ENCODE results near the gene ZDHHC11B.
"Not testable (repeated sequence)": the region's sequence is repeated elsewhere in the genome, so short reads cannot be mapped to it uniquely, and the experiment has no call there.

DNA sequence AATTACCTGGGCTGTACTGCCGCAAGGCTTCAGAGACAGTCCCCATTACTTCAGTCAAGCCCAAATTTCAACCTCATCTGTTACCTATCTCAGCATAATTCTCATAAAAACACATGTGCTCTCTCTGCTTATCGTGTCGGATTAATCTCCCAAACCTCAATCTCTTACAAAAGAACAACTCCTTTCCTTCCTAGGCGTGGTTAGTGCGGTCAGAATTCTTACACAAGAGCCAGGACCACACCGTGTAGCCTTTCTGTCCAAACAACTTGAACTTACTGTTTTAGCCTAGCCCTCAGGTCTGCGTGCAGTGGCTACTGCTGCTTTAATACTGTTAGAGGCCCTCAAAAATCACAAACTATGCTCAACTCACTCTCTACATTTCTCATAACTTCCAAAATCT lies 78.4 kb downstream of the ZDHHC11B start:
- TF ChIP-seq, protein P1, sequence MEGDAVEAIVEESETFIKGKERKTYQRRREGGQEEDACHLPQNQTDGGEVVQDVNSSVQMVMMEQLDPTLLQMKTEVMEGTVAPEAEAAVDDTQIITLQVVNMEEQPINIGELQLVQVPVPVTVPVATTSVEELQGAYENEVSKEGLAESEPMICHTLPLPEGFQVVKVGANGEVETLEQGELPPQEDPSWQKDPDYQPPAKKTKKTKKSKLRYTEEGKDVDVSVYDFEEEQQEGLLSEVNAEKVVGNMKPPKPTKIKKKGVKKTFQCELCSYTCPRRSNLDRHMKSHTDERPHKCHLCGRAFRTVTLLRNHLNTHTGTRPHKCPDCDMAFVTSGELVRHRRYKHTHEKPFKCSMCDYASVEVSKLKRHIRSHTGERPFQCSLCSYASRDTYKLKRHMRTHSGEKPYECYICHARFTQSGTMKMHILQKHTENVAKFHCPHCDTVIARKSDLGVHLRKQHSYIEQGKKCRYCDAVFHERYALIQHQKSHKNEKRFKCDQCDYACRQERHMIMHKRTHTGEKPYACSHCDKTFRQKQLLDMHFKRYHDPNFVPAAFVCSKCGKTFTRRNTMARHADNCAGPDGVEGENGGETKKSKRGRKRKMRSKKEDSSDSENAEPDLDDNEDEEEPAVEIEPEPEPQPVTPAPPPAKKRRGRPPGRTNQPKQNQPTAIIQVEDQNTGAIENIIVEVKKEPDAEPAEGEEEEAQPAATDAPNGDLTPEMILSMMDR (conservative IDR thresholded peaks at IDR 0.05 in 1 of 2, IDR thresholded peaks at IDR 0.05 in 1 of 2; ENCODE audit: extremely low read depth in 1 of 2, insufficient read depth in 1 of 2, low read depth in 1 of 2, low read length in 2 of 2), result not testable (repeated sequence)
- not testable (repeated sequence) for TF ChIP-seq EZH2 (IDR thresholded peaks at IDR 0.05; ENCODE audit: borderline replicate concordance, low read length)

All from mammary epithelial cell (primary cell).